K562 (cell line): Measurements from ENCODE around the gene FLAD1. TPM values are rescaled to one million over a fixed set of nuclear protein-coding genes. Genes with fewer than 3 reads are reported as not detected.
A peak's percentile ranks its signal among the peaks of the same experiment; 100 is the strongest.

Experiments used
- ATAC-seq: fragments of 200-7000 bp; cut with Tn5 transposase; 3 replicates; pipeline ENCODE4 v1.9.1; 2020; ENCODE audit warnings: moderate library complexity
- BruUV-seq: library from RNA; stranded (reverse); fragments of 400-500 nt; replicated peaks from 2 replicates; lab custom pipeline; 2021; lab: Mats Ljungman, UMichigan
- CTCF ChIA-PET: fragments of 300-600 bp; formaldehyde crosslinking; extraction: SDS; loops from one replicate; lab custom pipeline; 2021; ENCODE audit warnings: low intra/inter-chr PET ratio; lab: Yijun Ruan, JAX
- POLR2A ChIA-PET: fragments of 300-600, 350-650 bp; sonication (Branson Sonifier 250); formaldehyde crosslinking; extraction: SDS; loops from one replicate; lab custom pipeline; 2021; ENCODE audit warnings: antibody characterized with exemption, inconsistent platforms; lab: Yijun Ruan, JAX
- DNase-seq, 4 experiments: peaks; one replicate each; pipeline versions ENCODE4 v3.0.0 to v3.0.0-alpha.2; 2011 to 2018; ENCODE audit warnings: low spot score in 3 of 4, mixed read lengths in 3 of 4; ENCODE audit errors: extremely low read depth in 1 of 4
- FAIRE-seq: peaks from 2 replicates; lab custom pipeline; 2011; peaks lifted over from hg19 to GRCh38; lab: Jason Lieb, UNC
- H2AFZ ChIP-seq: 2 replicates; pipeline ENCODE4 v1.6.0; 2011; ENCODE audit warnings: low read depth, low read length, control low read depth, inconsistent platforms
- H3K27ac ChIP-seq: fragments of 200-600 bp; 3 replicates; pipeline ENCODE4 v1.8.0; 2011; ENCODE audit warnings: low read depth, mild to moderate bottlenecking, control low read depth, inconsistent platforms, low read length, moderate library complexity, mixed read lengths; ENCODE audit errors: extremely low read depth
- H3K27me3 ChIP-seq, 2 experiments: fragments of 300-600 bp in 1 of 2; 2 replicates in 1 of 2; 3 replicates in 1 of 2; pipeline versions ENCODE4 v1.6.0 to v1.8.0; 2011; ENCODE audit warnings: inconsistent platforms in 2 of 2, low read length in 2 of 2, mild to moderate bottlenecking in 1 of 2, mixed read lengths in 1 of 2, moderate library complexity in 1 of 2; ENCODE audit not compliant: control insufficient read depth in 2 of 2, insufficient read depth in 2 of 2
- H3K36me3 ChIP-seq: fragments of 300-600 bp; 3 replicates; pipeline ENCODE4 v1.8.0; 2011; ENCODE audit warnings: mild to moderate bottlenecking, low read length, inconsistent platforms; ENCODE audit not compliant: control insufficient read depth, insufficient read depth
- H3K4me1 ChIP-seq, 2 experiments: fragments of 200-600 bp in 1 of 2; replicated peaks in 1 of 2; 2 replicates in 1 of 2; 3 replicates in 1 of 2; pipeline versions ENCODE4 v1.5.1 to v1.8.0; 2011; ENCODE audit warnings: inconsistent platforms in 2 of 2, low read length in 2 of 2, mild to moderate bottlenecking in 1 of 2, mixed read lengths in 1 of 2, moderate library complexity in 1 of 2; ENCODE audit not compliant: control insufficient read depth in 2 of 2, insufficient read depth in 2 of 2
- H3K4me2 ChIP-seq: 2 replicates; pipeline ENCODE4 v1.6.1; 2011; ENCODE audit warnings: low read length, control low read depth, inconsistent platforms, mixed read lengths; ENCODE audit not compliant: insufficient read depth
- H3K4me3 ChIP-seq: fragments of 200-600 bp; sonication (generic), shearing (Covaris generic); 2 replicates; pipeline ENCODE4 v1.5.1; 2016; ENCODE audit warnings: control low read depth, inconsistent platforms
- H3K79me2 ChIP-seq: fragments of 200-600 bp; 3 replicates; pipeline ENCODE4 v1.8.0; 2011; ENCODE audit warnings: low read length, inconsistent platforms; ENCODE audit not compliant: control insufficient read depth, insufficient read depth
- H3K9ac ChIP-seq, 2 experiments: 2 replicates each; pipeline versions ENCODE4 v1.6.0 to v1.6.1; 2011; ENCODE audit warnings: low read depth in 2 of 2, low read length in 2 of 2, control low read depth in 1 of 2, inconsistent platforms in 1 of 2, mild to moderate bottlenecking in 1 of 2, mixed read lengths in 1 of 2; ENCODE audit not compliant: insufficient read depth in 1 of 2
- H3K9me1 ChIP-seq: one replicate; pipeline ENCODE4 v1.6.0; 2011; ENCODE audit warnings: inconsistent platforms, mild to moderate bottlenecking, low read length, moderate library complexity; ENCODE audit not compliant: control insufficient read depth, insufficient read depth
- H3K9me3 ChIP-seq: replicated peaks from 2 replicates; pipeline ENCODE4 v1.5.1; 2011; ENCODE audit warnings: low read depth, low read length, inconsistent platforms; ENCODE audit not compliant: control insufficient read depth, insufficient read depth
- H4K20me1 ChIP-seq: replicated peaks from 2 replicates; pipeline ENCODE4 v1.6.1; 2011; ENCODE audit warnings: low read length, inconsistent platforms, mixed read lengths; ENCODE audit not compliant: control insufficient read depth, insufficient read depth
- BACH1 ChIP-seq: fragments of 200-800 bp; sonication (Bioruptor generic); IDR thresholded peaks from 2 replicates; pipeline ENCODE4 v1.6.1; 2016; ENCODE audit warnings: missing genetic modification characterization, missing compliant biosample characterization
- CREB1 ChIP-seq, 2 experiments: sonication (generic) in 1 of 2; formaldehyde crosslinking in 1 of 2; IDR thresholded peaks; 2 replicates each; pipeline versions ENCODE4 v1.6.1 to v1.8.0; 2012 to 2022; ENCODE audit warnings: inconsistent platforms in 1 of 2, mild to moderate bottlenecking in 1 of 2, missing genetic modification reagents in 1 of 2, moderate library complexity in 1 of 2
- CREM ChIP-seq: IDR thresholded peaks from 2 replicates; pipeline ENCODE4 v1.6.1; 2014; ENCODE audit warnings: antibody characterized with exemption, low read depth
- CUX1 ChIP-seq: fragments of 200-800 bp; sonication (Bioruptor generic); IDR thresholded peaks from 2 replicates; pipeline ENCODE4 v1.6.1; 2016; ENCODE audit warnings: missing genetic modification characterization, missing compliant biosample characterization
- EGR1 ChIP-seq: fragments of 450-650 bp; conservative IDR thresholded peaks from 2 replicates; pipeline ENCODE4 v1.6.1; 2017; ENCODE audit warnings: mild to moderate bottlenecking
- FOXA3 ChIP-seq, 2 experiments: fragments of 450-650 bp in 1 of 2; sonication (generic) in 1 of 2; formaldehyde crosslinking; IDR thresholded peaks in 1 of 2; conservative IDR thresholded peaks in 1 of 2; 2 replicates each; pipeline versions ENCODE4 v1.4.0 to v1.8.0; 2020 to 2022; ENCODE audit warnings: mild to moderate bottlenecking in 2 of 2, missing genetic modification reagents in 1 of 2
- GTF3C2 ChIP-seq: IDR thresholded peaks from 3 replicates; pipeline ENCODE4 v1.6.1; 2011; ENCODE audit warnings: borderline replicate concordance, mild to moderate bottlenecking, moderate library complexity; ENCODE audit not compliant: insufficient read length; ENCODE audit errors: extremely low read depth
- NR2C2 ChIP-seq, 2 experiments: fragments of 200-800 bp in 1 of 2; sonication (Bioruptor generic) in 1 of 2; sonication (generic) in 1 of 2; formaldehyde crosslinking in 1 of 2; IDR thresholded peaks; 2 replicates each; pipeline versions ENCODE4 v1.6.1 to v1.8.0; 2016 to 2022; ENCODE audit warnings: mild to moderate bottlenecking in 1 of 2, missing compliant biosample characterization in 1 of 2, missing genetic modification characterization in 1 of 2, missing genetic modification reagents in 1 of 2
- SRF ChIP-seq, 2 experiments: fragments of 250-450, 450-650 bp in 1 of 2; sonication (Bioruptor Pico) in 1 of 2; sonication (generic) in 1 of 2; formaldehyde crosslinking; IDR thresholded peaks; 2 replicates each; pipeline versions ENCODE4 v1.5.0 to v1.5.1; 2020 to 2022; ENCODE audit warnings: mild to moderate bottlenecking in 1 of 2, missing genetic modification reagents in 1 of 2
- ZNF584 ChIP-seq: fragments of 200-800 bp; sonication (Bioruptor generic); IDR thresholded peaks from 2 replicates; pipeline ENCODE4 v1.6.1; 2016; ENCODE audit warnings: low read depth, mild to moderate bottlenecking, missing genetic modification characterization, missing compliant biosample characterization
- WGBS: fragments of 100-300 bp; shearing (Covaris generic); methylation state at CpG from one replicate; pipeline ENCODE4 v1.1.6; 2016; ENCODE audit warnings: low coverage, mixed read lengths; ENCODE audit not compliant: insufficient coverage; ENCODE audit errors: missing lambda C conversion rate; 5-methylcytosine and 5-hydroxymethylcytosine counted together
- in situ Hi-C: fragments of 300-500 bp; cut with MboI; formaldehyde crosslinking; loops from 4 replicates; pipeline ENCODE4 v1.15.0; 2018; ENCODE audit warnings: inconsistent platforms, mixed read lengths
- intact Hi-C: fragments of 100-400 bp; cut with micrococcal nuclease; formaldehyde crosslinking; loops from 2 replicates; pipeline ENCODE4 v1.14.2; 2022
- polyA plus RNA-seq, 8 experiments: library from polyadenylated mRNA; depleted of rRNA in 4 of 8; stranded (reverse) in 5 of 8; unstranded in 3 of 8; fragments of >200 nt; fragmentation: Nextera tagmentation in 2 of 8; fragmentation: Illumina TruSeq in 1 of 8; extraction: Ambion mirVana in 2 of 8; extraction: Trizol in 1 of 8; gene quantifications; 2 replicates each; pipeline versions ENCODE4 v1.2.1 to v1.2.3, GENCODE V29; 2011 to 2014; ENCODE audit warnings: inconsistent platforms in 1 of 8, missing spikeins in 1 of 8
- total RNA-seq, 7 experiments: library from RNA; depleted of rRNA in 6 of 7; stranded (reverse); fragments of >200 nt in 6 of 7; fragmentation: Illumina TruSeq in 2 of 7; extraction: Trizol in 2 of 7; gene quantifications; 2 replicates each; pipeline versions ENCODE4 v1.2.1 to v1.2.3, GENCODE V29; 2011 to 2021; ENCODE audit warnings: low replicate concordance in 1 of 7

Gene FLAD1
- total and polyA plus RNA-seq, 9 of the 15 experiments (the other 6 are each of a cell fraction or from before 2014, with no cell fraction given) = 24.9 to 85.8 (median 67.0) TPM

DNA sequence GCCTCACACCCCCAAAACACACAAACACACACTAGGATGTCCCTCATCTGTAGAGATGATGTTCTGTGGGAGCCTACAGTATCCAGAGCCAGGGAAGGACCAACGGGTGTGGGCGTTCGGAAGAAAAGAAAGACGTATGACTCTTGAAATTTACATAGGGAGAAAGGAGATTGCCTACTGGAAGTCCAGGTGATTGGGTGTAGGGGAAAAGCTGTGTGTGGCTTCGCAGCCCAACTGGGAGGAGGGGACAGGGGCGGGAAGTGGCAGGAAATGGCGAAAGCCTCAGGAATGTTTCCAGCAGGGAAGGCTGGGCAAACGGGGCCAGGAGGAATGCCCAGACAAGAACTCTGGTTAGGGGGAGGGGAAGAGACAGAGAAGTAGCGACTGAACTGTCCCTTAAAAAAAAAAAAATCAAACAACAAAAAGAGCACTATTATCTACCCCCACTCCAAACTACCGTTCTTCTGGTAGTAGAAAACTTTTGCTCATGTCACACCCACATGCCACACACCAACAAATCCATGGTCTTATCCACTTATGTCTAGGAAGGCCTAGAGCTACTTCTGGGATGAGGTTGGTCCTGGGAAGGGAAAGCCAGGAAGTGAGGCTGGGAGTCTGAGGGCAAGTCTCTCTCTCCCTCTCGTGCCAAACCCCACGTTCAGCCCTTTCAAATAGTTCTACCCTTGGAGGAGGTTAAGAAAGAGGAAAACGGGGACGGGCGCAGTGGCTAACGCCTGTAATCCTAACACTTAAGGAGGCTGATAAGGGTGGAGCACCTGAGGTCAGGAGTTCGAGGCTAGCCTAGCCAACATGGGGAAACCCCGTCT lies 10.4 kb upstream of the FLAD1 start:
- Histone ChIP-seq H3K9ac (peak overlapping the region; percentile 82 to 97; a peak in 3 of 4 replicates), H3K9me1 (no peaks in the 10 kb centered on the region), H3K9me3 (no peaks in the 10 kb centered on the region), H3K4me2 (peak overlapping the region; percentile 96), H2AFZ (peak overlapping the region; percentile 22; the same call in 1 of the 2 replicates), H3K36me3 (peaks cover 37% of the 10 kb centered on the region), H4K20me1 (no peaks in the 10 kb centered on the region), H3K4me3 (peak overlapping the region; percentile 66), H3K4me1 (peaks cover 47 to 53% of the 10 kb centered on the region in 2 experiments), H3K27me3 (no peaks in the 10 kb centered on the region; a peak in 1 of 5 replicates), H3K79me2 (peaks cover 72% of the 10 kb centered on the region), H3K27ac (peak overlapping the region; percentile 99)
- intact Hi-C loops (loop anchor here (5.0 kb wide), 1 partner anchor 90 kb away; the partner anchor contains the start of gene EFNA4), in situ Hi-C loops (no loop called here)
- 6% methylated on average over 17 of the region's 18 CpGs for WGBS
- FAIRE-seq = peak; percentile 59
- no peak for ATAC-seq
- ChIA-PET POLR2A (interaction anchor here (0.6 to 8.3 kb wide), 8 partner anchors 10 to 72 kb away, joined by 4 to 80 read pairs (median 14); partner anchors contain the start of genes FLAD1, LENEP, PBXIP1 and PYGO2), CTCF (no interaction called here)
- DNase-seq = peak in 1 of 4 experiments; percentile 55
- BruUV-seq = TSS peak; percentile 42
- TF ChIP-seq BACH1 (tag) = peak; percentile 12; the same call in 1 of the 2 replicates
- TF ChIP-seq NR2C2 (CRISPR knock-in tag; IDR thresholded peaks at IDR 0.05) = 0 out of 2 replicates have a peak, but pooled peaks have one; percentile 4
- no peak for TF ChIP-seq NR2C2 (tag; IDR thresholded peaks at IDR 0.05)
- no peak for TF ChIP-seq FOXA3 (CRISPR knock-in tag; conservative IDR thresholded peaks at IDR 0.05 in 1 of 2, IDR thresholded peaks at IDR 0.05 in 1 of 2)
- 0 out of 2 replicates have a peak, but pooled peaks have one; percentile 47 for TF ChIP-seq CUX1 (CRISPR knock-in tag)
- TF ChIP-seq ZNF584 (CRISPR knock-in tag) = no peak
- TF ChIP-seq SRF (CRISPR knock-in tag; IDR thresholded peaks at IDR 0.05) = no peak
- peak; percentile 17 for TF ChIP-seq GTF3C2
- TF ChIP-seq EGR1 = peak; percentile 49; the same call in 1 of the 2 replicates
- no peak for TF ChIP-seq CREB1 (IDR thresholded peaks at IDR 0.05)
- TF ChIP-seq CREB1 (CRISPR knock-in tag; IDR thresholded peaks at IDR 0.05) = no peak
- TF ChIP-seq CREM = peak; percentile 6; the same call in 1 of the 2 replicates
